ENCODE measurements around the gene CDKAL1. TPM values are rescaled to one million over a fixed set of nuclear protein-coding genes. Genes with fewer than 3 reads are reported as not detected.

The CDKAL1 gene
- total and polyA plus RNA-seq, 9 of the 15 experiments (the other 6 are each of a cell fraction or from before 2014, with no cell fraction given): 11.2 to 36.3 (median 20.1) TPM

DNA sequence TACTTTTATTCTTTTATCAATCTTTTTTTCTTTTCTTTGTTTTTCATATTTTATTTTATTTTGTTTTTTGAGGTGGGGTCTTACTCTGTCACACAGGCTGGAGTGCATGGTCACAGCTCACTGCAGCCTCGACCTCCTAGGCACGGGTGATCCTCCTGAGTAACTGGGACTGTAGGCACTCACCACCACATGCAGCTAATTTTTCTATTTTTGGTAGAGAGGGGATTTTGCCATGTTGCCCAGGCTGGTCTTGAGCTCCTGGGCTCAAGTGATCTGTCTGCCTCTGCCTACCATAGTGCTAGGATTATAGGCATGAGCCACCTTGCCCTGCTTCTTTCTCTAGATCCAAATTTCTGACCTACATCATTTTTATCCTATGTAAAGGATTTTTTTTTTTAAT is 153.2 kb downstream of the CDKAL1 start (continued):
- TF ChIP-seq RBM17 (IDR thresholded peaks at IDR 0.05; ENCODE audit: borderline replicate concordance, low read depth, low read length): no peak
- no peak for TF ChIP-seq TSHZ1 (CRISPR knock-in tag; IDR thresholded peaks at IDR 0.05)
- no peak for TF ChIP-seq ZNF830 (CRISPR knock-in tag; IDR thresholded peaks at IDR 0.05)
- no peak for TF ChIP-seq ZNF224 (CRISPR knock-in tag; IDR thresholded peaks at IDR 0.05)
- TF ChIP-seq ELF1 (tag; IDR thresholded peaks at IDR 0.05): no peak
- no peak for TF ChIP-seq XRCC5 (IDR thresholded peaks at IDR 0.05; ENCODE audit: low read depth, low read length)

All from K562 (cell line).